Stomach (tissue), 9 donors: ENCODE data around the gene SCAMP1. TPM values are rescaled to one million over a fixed set of nuclear protein-coding genes. Genes with fewer than 3 reads are reported as not detected.
A peak's percentile ranks its signal among the peaks of the same experiment; 100 is the strongest.

ENCODE experiments used
- DNase-seq, 2 donors: peaks; one replicate each; pipeline versions ENCODE4 v3.0.0 to v3.0.0-alpha.2; 2013 to 2019
- H3K27ac ChIP-seq, 5 donors: fragments of 200-600 bp in 4 of 5; sonication (generic) in 4 of 5; one replicate each; pipeline ENCODE4 v1.5.1; 2013 to 2019; ENCODE audit warnings: mild to moderate bottlenecking in 1 of 5, moderate library complexity in 1 of 5
- H3K27me3 ChIP-seq, 3 donors: fragments of 200-600 bp; sonication (generic); one replicate each; pipeline ENCODE4 v1.5.1; 2017 to 2019; ENCODE audit warnings: mixed run types in 1 of 3
- H3K36me3 ChIP-seq, 4 donors: fragments of 200-600 bp; sonication (generic); 1 replicate in 3 of 4; 2 replicates in 1 of 4; pipeline ENCODE4 v1.5.1; 2016 to 2019
- H3K4me1 ChIP-seq, 4 donors: fragments of 200-600 bp; sonication (generic); one replicate each; pipeline ENCODE4 v1.5.1; 2016 to 2019
- H3K4me3 ChIP-seq, 4 donors: fragments of 200-600 bp; sonication (generic) in 3 of 4; one replicate each; pipeline ENCODE4 v1.5.1; 2016 to 2019; ENCODE audit warnings: mild to moderate bottlenecking in 1 of 4
- H3K9me3 ChIP-seq, 4 donors: fragments of 200-600 bp; sonication (generic); one replicate each; pipeline ENCODE4 v1.5.1; 2016 to 2019
- EP300 ChIP-seq: sonication (generic); formaldehyde crosslinking; IDR thresholded peaks from one replicate; pipeline ENCODE4 v1.6.1; 2017; ENCODE audit warnings: antibody characterized with exemption
- POLR2A ChIP-seq, 4 donors: fragments of 450-650 bp; IDR thresholded peaks; one replicate each; pipeline ENCODE4 v1.6.1; 2016; ENCODE audit warnings: antibody characterized with exemption in 4 of 4, control low read depth in 2 of 4, mild to moderate bottlenecking in 1 of 4, moderate library complexity in 1 of 4
- POLR2AphosphoS5 ChIP-seq, 3 donors: sonication (generic); formaldehyde crosslinking; IDR thresholded peaks; one replicate each; pipeline ENCODE4 v1.6.1; 2016; ENCODE audit warnings: antibody characterized with exemption in 3 of 3
- whole genome bisulfite sequencing, 5 donors: extraction: QIAGEN DNeasy Blood & Tissue Kit in 3 of 5; methylation state at CpG; one replicate each; pipeline versions ENCODE4 v1.1.5 to v1.1.7; 2013 to 2018; 5-methylcytosine and 5-hydroxymethylcytosine counted together
- intact Hi-C: fragments of 100-400 bp; cut with DNase I; formaldehyde crosslinking; loops from one replicate; pipeline ENCODE4 v1.15.1; 2023; ENCODE audit warnings: low total_unique reads
- polyA plus RNA-seq, 3 donors: library from polyadenylated mRNA; stranded (reverse); fragments of 200-250 nt; gene quantifications; one replicate each; pipeline ENCODE4 v1.2.3, GENCODE V29; 2013
- total RNA-seq, 5 donors: library from RNA; depleted of rRNA; stranded (reverse); fragments of >200 nt; gene quantifications; one replicate each; pipeline versions ENCODE4 v1.1.0 to v1.2.3, GENCODE V29; 2014 to 2016
- TF ChIP-seq, protein P1 (sequence below), 7 experiments: fragments of 450-650 bp in 4 of 7; fragments of 200-600 bp in 3 of 7; sonication (generic) in 3 of 7; IDR thresholded peaks; one replicate each; pipeline ENCODE4 v1.5.1; 2016 to 2019; ENCODE audit warnings: antibody characterized with exemption in 7 of 7, control low read depth in 2 of 7, mild to moderate bottlenecking in 1 of 7
- donor health status: healthy with polysubstance abuse.
- donor health status: Bipolar disorder and iron deficiency.
- donor health status: healthy.

The SCAMP1 gene
- total and polyA plus RNA-seq, 8 donors, result 7.2 to 77.3 (median 14.7) TPM

- Histone ChIP-seq H3K27ac (peak overlapping the region; percentile 93 to 98 (median 98)), H3K36me3 (peaks cover 0 to 5% (median 0%) of the 10 kb centered on the region in 4 donors), H3K27me3 (no peaks in the 10 kb centered on the region), H3K4me1 (peaks cover 18 to 44% (median 36%) of the 10 kb centered on the region in 4 donors), H3K4me3 (peak overlapping the region; percentile 87 to 97 (median 94)), H3K9me3 (no peaks in the 10 kb centered on the region)
- TF ChIP-seq POLR2AphosphoS5 (IDR thresholded peaks at IDR 0.05) (peak; percentile 11 to 66 (median 36)), POLR2A (IDR thresholded peaks at IDR 0.05) (peak in 1 of 4 donors; percentile 5), EP300 (no peak)
- TF ChIP-seq, protein P1, sequence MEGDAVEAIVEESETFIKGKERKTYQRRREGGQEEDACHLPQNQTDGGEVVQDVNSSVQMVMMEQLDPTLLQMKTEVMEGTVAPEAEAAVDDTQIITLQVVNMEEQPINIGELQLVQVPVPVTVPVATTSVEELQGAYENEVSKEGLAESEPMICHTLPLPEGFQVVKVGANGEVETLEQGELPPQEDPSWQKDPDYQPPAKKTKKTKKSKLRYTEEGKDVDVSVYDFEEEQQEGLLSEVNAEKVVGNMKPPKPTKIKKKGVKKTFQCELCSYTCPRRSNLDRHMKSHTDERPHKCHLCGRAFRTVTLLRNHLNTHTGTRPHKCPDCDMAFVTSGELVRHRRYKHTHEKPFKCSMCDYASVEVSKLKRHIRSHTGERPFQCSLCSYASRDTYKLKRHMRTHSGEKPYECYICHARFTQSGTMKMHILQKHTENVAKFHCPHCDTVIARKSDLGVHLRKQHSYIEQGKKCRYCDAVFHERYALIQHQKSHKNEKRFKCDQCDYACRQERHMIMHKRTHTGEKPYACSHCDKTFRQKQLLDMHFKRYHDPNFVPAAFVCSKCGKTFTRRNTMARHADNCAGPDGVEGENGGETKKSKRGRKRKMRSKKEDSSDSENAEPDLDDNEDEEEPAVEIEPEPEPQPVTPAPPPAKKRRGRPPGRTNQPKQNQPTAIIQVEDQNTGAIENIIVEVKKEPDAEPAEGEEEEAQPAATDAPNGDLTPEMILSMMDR (IDR thresholded peaks at IDR 0.05), result peak in 1 of 7 experiments; percentile 11
- peak; percentile 79 to 90 for DNase-seq
- WGBS, 5 donors, result 0 to 1% (median 1%) methylated on average over 19 to 36 of the region's 36 CpGs
- intact Hi-C loops, result no loop called here
Measured at GRCh38 chr5:78360924-78361630, 660 bp downstream of the SCAMP1 start.

GRCh38 chr5:78361631-78361993, 1.2 kb downstream of the SCAMP1 start:
- peaks cover 0 to 5% (median 0%) of the 10 kb centered on the region in 4 donors for H3K36me3 ChIP-seq
- WGBS, 5 donors, result 4 to 8% (median 6%) methylated on average over 3 of the region's 3 CpGs
- H3K27ac ChIP-seq, result peak overlapping the region; percentile 93 to 98 (median 98)
- H3K4me1 ChIP-seq, result peaks cover 18 to 44% (median 36%) of the 10 kb centered on the region in 4 donors
- no peaks in the 10 kb centered on the region for H3K9me3 ChIP-seq
- peak overlapping the region; percentile 87 to 97 (median 94) for H3K4me3 ChIP-seq
- no peak for DNase-seq
- H3K27me3 ChIP-seq, result no peaks in the 10 kb centered on the region
- intact Hi-C loops, result no loop called here
- TF ChIP-seq EP300 (no peak), POLR2AphosphoS5 (IDR thresholded peaks at IDR 0.05) (no peak)
- TF ChIP-seq, protein P1 (IDR thresholded peaks at IDR 0.05), result no peak

DNA sequence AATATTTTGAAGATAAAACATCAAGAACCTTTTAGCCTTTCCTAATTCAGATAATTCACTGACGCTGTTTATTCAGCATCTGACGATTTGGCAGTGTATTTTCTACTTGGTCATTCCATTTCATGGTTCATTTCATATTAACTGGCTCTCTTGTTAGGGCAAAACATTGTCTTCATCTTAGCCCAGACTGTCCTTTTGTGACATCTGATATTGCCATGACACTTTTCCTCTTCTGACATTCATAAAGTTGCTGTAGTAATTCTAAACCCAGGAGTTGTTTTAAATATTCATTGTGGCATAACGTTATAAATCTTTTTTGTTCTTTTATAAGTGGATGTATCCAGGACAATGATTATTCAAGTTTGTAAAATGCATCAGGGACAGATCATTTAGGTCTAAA, 1.8 kb downstream of the SCAMP1 start:
- no peak for DNase-seq
- Histone ChIP-seq H3K4me1 (peaks cover 18 to 46% (median 37%) of the 10 kb centered on the region in 4 donors), H3K27me3 (no peaks in the 10 kb centered on the region), H3K36me3 (no peaks in the 10 kb centered on the region), H3K9me3 (no peaks in the 10 kb centered on the region), H3K27ac (peak overlapping the region in 3 of 5 donors; percentile 93 to 98 (median 97)), H3K4me3 (no peak overlapping the region)
- 24 to 40% (median 34%) methylated on average over 3 of the region's 3 CpGs for WGBS, 5 donors
- TF ChIP-seq POLR2A (IDR thresholded peaks at IDR 0.05) (no peak), POLR2AphosphoS5 (IDR thresholded peaks at IDR 0.05) (no peak), EP300 (no peak)
- TF ChIP-seq, protein P1 (IDR thresholded peaks at IDR 0.05), result no peak
- intact Hi-C loops, result no loop called here

DNA sequence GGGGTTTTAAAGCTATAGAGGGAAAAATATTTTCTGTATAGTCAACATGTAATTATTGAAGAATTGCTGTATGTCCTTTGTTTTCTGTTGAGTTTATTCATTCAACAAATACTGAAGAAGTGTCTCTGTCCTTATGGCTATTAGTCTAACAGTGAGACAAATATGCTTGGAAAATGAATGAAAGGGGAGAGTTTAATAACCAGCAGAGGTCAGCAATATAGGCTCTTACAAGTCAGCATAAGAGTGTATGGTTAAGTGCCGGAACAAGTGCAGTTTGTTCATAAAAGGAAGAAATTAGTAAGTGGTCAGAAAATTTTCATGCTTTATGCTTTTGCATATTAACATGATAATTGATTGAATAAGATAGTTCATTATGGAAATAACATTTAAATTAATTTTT, 3.6 kb downstream of the SCAMP1 start:
- intact Hi-C loops, result no loop called here
- DNase-seq, result no peak
- Histone ChIP-seq H3K4me1 (peaks cover 21 to 55% (median 39%) of the 10 kb centered on the region in 4 donors), H3K36me3 (no peaks in the 10 kb centered on the region), H3K4me3 (no peak overlapping the region), H3K27ac (no peak overlapping the region), H3K9me3 (no peaks in the 10 kb centered on the region), H3K27me3 (no peaks in the 10 kb centered on the region)
- TF ChIP-seq, protein P1 (IDR thresholded peaks at IDR 0.05), result no peak
- TF ChIP-seq EP300 (no peak), POLR2AphosphoS5 (IDR thresholded peaks at IDR 0.05) (no peak), POLR2A (IDR thresholded peaks at IDR 0.05) (no peak)
- WGBS, 5 donors, result 88 to 93% (median 90%) methylated on average over 1 of the region's 1 CpG
